ENCODE data around the gene MIEF1. TPM values are rescaled to one million over a fixed set of nuclear protein-coding genes. Genes with fewer than 3 reads are reported as not detected.

The MIEF1 gene
- total and polyA plus RNA-seq, 2 of the 8 experiments (the other 6 are each of a cell fraction or from before 2014, with no cell fraction given), result 16.8 to 32.7 TPM

GRCh38 chr22:39482768-39483167, 19.3 kb upstream of the MIEF1 start (continued):
- no peak for TF ChIP-seq ATF3 (IDR thresholded peaks at IDR 0.05; ENCODE audit: insufficient read depth, low read depth, low read length)
- no peak for TF ChIP-seq TCF12 (IDR thresholded peaks at IDR 0.05; ENCODE audit: low read depth, low read length)
- no peak for TF ChIP-seq KDM5A (IDR thresholded peaks at IDR 0.05; ENCODE audit: low read length)
- no peak for TF ChIP-seq SIX5 (IDR thresholded peaks at IDR 0.05; ENCODE audit: low read depth, low read length)
